HG02870 (cell line): ENCODE results near the gene ACTL9.
"Not testable (repeated sequence)": the region's sequence is repeated elsewhere in the genome, so short reads cannot be mapped to it uniquely, and the experiment has no call there.

Source experiments
- ATAC-seq: cut with Tn5 transposase; IDR thresholded peaks from one replicate; pipeline ENCODE4 v1.9.1; 2021; ENCODE audit warnings: mild to moderate bottlenecking, moderate library complexity; ENCODE audit not compliant: unreplicated experiment

The ACTL9 gene, protein sequence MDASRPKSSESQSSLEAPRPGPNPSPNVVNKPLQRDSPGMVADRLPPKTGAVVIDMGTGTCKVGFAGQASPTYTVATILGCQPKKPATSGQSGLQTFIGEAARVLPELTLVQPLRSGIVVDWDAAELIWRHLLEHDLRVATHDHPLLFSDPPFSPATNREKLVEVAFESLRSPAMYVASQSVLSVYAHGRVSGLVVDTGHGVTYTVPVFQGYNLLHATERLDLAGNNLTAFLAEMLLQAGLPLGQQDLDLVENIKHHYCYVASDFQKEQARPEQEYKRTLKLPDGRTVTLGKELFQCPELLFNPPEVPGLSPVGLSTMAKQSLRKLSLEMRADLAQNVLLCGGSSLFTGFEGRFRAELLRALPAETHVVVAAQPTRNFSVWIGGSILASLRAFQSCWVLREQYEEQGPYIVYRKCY

GRCh38 chr19:8698433-8699063 is at the start of gene ACTL9:
ACTL9 (minus strand) TSS chr19:8698795; CDS start chr19:8698701, 94 bp downstream.
- no peak for ATAC-seq

GRCh38 chr19:8739291-8740065 is 40.9 kb upstream of the ACTL9 start:
- ATAC-seq = not testable (repeated sequence)

GRCh38 chr19:8738377-8738776 is 39.8 kb upstream of the ACTL9 start:
- ATAC-seq = no peak

GRCh38 chr19:8731428-8732169 is 33.0 kb upstream of the ACTL9 start:
- no peak for ATAC-seq

- no peak for ATAC-seq
Measured at GRCh38 chr19:8724276-8724675, 25.7 kb upstream of the ACTL9 start.

- no peak for ATAC-seq
Measured at GRCh38 chr19:8722032-8722431, 23.4 kb upstream of the ACTL9 start.

DNA sequence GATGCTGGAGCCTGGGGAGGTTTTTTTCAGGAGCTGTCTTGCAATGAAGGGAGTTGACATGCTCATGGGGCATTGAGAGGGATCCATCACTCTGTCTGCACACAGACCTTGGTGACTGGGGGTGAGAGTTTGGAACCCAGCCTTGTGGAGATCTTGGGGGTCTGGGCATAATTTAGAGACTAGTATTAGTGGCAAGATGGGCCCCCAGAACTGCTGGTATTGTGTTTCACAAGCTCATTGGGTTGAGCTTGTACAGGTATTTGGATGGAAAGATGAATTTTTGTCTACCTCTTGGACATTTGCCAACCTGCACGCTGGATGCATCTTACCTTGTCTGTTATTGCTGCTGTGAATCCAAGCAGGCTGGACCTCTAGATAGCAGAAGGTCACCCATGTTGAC is 22.7 kb upstream of the ACTL9 start, which contains the start of gene OR2Z1:
Gene OR2Z1, plus strand, starts transcription at position 301 of the 400 bp plus-strand sequence. CDS start 9,395 bp downstream, outside the sequence.
- no peak for ATAC-seq

- not testable (repeated sequence) for ATAC-seq
Measured at GRCh38 chr19:8710337-8710736, 11.7 kb upstream of the ACTL9 start.

DNA sequence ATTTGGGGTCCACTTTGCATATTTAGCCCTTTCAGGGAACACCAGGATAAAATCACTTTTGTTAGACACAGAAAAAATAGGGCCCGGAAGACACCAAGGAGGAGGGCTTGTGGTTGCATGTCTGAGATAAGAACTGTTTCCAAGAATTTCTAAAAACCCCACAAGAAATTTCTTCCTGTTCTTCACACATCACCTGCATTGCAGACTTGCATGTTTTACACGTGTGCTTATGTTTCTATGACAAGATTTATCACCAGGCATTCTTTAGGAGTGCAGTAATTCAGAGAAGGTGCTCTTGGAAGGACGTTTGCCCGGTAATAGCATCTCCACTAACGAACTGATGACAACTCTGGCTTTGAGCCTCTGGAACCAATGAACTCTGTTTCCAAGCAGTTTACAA is 7.1 kb upstream of the ACTL9 start:
- ATAC-seq = no peak

DNA sequence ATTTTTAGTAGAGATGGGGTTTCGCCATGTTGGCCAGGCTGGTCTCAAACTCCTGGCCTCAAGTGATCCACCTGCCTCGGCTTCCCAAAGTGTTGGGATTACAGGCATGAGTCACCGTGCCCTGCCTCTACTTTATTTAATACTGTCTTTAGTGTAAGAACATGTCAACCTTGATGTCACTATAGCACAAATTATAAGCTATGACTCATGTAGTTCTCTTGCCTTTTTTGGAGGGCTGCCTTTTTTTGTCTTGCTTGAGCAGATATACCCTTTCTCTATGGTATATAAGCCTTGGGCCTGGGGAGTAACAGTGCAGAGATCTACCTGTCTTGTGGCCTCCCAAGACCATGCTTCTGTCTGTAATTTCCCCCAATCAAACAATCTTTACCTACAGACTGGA is 6.7 kb upstream of the ACTL9 start:
- not testable (repeated sequence) for ATAC-seq

DNA sequence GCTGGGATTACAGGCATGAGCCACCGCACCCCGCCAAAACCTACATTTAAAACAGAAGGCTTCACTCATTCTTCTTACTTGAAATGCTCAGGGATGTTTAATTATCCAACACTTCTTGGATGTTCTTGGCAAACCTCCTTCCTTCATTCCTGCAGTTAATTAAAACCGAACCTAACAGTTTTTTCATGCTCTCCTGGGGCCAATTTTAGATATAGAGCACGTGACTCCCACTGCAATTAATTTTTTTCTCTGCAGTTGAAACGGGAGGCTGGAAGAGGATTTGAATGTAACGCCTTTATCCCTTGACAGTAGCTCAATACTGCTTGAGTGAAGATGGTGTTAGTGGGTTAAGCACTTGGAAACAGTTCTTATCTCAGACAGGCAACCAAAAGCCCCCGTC is 4.6 kb upstream of the ACTL9 start:
- ATAC-seq = no peak

DNA sequence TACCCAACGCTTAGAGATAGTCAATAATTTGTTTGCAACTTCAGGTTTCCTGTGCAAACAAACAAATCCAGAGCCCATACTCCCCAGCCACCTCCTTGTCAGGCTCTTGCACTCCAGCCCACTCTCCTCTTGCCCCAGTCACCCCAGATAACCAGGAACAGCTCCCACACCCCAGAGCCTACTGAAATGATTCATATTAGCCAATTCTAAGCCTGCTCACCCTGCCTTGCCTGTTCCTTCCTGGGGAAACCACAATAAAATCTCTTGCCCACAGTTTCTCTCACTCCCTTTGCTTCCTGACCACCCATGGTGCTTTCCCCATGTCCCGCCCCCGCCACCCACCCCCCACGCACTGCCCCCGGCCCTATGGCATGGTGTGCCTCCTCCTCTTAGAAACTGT is 3.8 kb upstream of the ACTL9 start:
- ATAC-seq = no peak

DNA sequence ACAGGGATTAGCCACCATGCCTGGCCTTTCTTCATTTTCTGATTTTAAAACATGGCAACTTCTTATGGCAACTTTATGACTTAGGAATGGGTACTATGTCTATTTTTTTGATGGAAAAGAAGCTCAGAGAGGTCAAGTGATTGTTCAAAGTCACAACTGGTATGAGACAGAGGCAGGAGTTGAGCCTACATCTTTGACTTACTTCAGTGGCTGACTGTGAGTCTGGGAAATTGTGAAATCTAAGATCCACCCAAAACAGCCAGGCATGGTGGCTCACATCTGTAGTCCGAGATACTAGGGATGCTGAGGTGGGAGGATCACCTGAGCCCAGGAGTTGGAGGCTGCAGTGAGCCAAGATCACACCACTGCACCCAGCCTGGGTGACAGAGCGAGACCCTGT is 2.4 kb upstream of the ACTL9 start:
- ATAC-seq = no peak

GRCh38 chr19:8699908-8700307 is 1.3 kb upstream of the ACTL9 start:
- ATAC-seq = no peak

GRCh38 chr19:8697671-8698432 is 743 bp downstream of the ACTL9 start:
- ATAC-seq = no peak

- no peak for ATAC-seq
Measured at GRCh38 chr19:8696993-8697392, 1.6 kb downstream of the ACTL9 start.

DNA sequence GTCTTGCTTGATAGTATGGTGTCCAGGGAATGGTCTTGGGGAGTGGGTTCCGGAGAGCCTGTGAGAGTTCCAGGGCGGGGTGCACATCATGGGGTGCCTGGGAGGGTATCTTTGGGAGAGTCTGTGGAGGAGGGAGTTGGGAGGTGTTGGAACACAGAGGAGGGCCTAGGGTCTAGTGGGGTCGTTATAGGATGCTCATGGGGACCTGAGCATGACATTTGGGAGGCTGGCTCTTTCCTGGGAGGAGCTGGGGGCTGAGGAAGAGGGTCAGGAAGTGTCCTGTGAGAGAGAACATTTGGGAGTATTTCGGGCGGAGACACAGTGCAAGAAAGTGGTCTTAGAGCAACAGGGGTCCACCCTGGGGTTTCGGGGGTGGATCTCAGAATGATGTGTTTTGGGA is 2.7 kb downstream of the ACTL9 start:
- no peak for ATAC-seq

GRCh38 chr19:8695501-8695900 is 3.1 kb downstream of the ACTL9 start:
- ATAC-seq = no peak

DNA sequence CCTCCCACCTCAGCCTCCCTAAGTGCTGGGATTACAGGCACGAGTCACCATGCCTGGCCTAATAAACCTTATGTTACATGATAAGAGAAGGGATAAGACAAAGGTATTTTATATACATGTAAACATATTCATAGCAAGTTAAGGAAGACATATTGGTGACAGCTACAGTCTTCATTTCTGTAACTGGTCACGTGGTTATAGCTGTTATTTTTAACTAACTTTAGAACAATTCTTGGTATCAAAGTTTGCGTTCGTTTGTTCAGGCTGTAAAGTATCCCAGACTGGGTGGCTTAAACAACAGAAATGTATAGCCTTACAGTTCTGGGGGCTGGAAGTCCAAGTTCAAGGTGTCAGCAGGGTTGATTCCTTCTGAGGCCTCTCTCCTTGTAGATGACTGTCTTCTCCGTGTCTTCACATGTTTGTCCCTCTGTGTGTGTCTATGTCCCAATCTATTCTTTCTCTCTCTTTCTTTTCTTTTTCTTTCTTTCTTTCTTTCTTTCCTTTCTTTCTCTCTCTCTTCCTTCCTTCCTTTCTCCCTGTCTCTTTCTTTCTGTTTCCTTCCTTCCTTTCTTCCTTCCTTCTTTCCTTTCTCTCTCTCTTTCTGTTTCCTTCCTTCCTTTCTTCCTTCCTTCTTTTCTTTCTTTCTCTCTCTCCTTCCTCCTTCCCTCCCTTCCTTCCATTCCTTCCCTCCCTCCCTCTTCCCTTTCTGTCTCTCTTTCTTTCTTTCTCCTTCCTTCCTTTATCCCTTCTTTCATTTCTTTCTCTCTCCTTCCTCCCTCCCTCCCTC is 7.6 kb downstream of the ACTL9 start:
- no peak for ATAC-seq
